GM12801 (cell line): Measurements from ENCODE around the gene NDUFAF7.

Experiments used
- CTCF ChIP-seq: IDR thresholded peaks from one replicate; pipeline ENCODE4 v1.5.1; 2011; ENCODE audit warnings: control low read depth; ENCODE audit not compliant: insufficient read length; ENCODE audit errors: extremely low read depth

The NDUFAF7 gene

GRCh38 chr2:37291680-37292079 lies 60.2 kb downstream of the NDUFAF7 start:
- TF ChIP-seq CTCF, result no peak

- no peak for TF ChIP-seq CTCF
Measured at GRCh38 chr2:37295469-37296073, 64.1 kb downstream of the NDUFAF7 start.

GRCh38 chr2:37297632-37298031 lies 66.2 kb downstream of the NDUFAF7 start:
- TF ChIP-seq CTCF, result no peak
